PC-3 (cell line): ENCODE measurements around the gene ASB10. TPM values are rescaled to one million over a fixed set of nuclear protein-coding genes. Genes with fewer than 3 reads are reported as not detected.

ENCODE experiments used
- ATAC-seq: fragments of 200-7000 bp; cut with Tn5 transposase; 2 replicates; pipeline ENCODE4 v1.9.1; 2020; ENCODE audit warnings: mild to moderate bottlenecking, moderate library complexity
- Bru-seq: library from RNA; stranded (reverse); fragments of 400-500 nt; gene quantifications from one replicate; lab custom pipeline; 2021; lab: Mats Ljungman, UMichigan
- BruChase-seq, 2 experiments: library from RNA; stranded (reverse); fragments of 400-500 nt; gene quantifications; one replicate each; lab custom pipeline; 2021; lab: Mats Ljungman, UMichigan
- BruUV-seq: library from RNA; stranded (reverse); fragments of 400-500 nt; replicated peaks from 2 replicates; lab custom pipeline; 2021; lab: Mats Ljungman, UMichigan
- CTCF ChIA-PET: fragments of 300-600 bp; sonication (Branson Sonifier 250); formaldehyde crosslinking; loops from one replicate; lab custom pipeline; 2022; ENCODE audit warnings: antibody characterized with exemption; lab: Charles Lee
- POLR2A ChIA-PET: fragments of 300-600 bp; sonication (Branson Sonifier 250); formaldehyde crosslinking; loops from one replicate; lab custom pipeline; 2022; ENCODE audit warnings: antibody characterized with exemption; ENCODE audit not compliant: unreplicated experiment; lab: Charles Lee
- DNase-seq: peaks from one replicate; pipeline ENCODE4 v3.0.0-alpha.2; 2015
- H2AFZ ChIP-seq: fragments of 300-600 bp; sonication (generic); 2 replicates; pipeline ENCODE4 v1.6.0; 2016; ENCODE audit warnings: antibody characterized with exemption, low read length
- H3F3A ChIP-seq: fragments of 300-600 bp; sonication (generic); one replicate; pipeline ENCODE4 v1.6.0; 2017; ENCODE audit warnings: antibody characterized with exemption, low read length, control low read depth, mild to moderate bottlenecking; ENCODE audit not compliant: unreplicated experiment
- H3K27ac ChIP-seq: fragments of 300-600 bp; sonication (generic); 2 replicates; pipeline ENCODE4 v1.5.1; 2016; ENCODE audit warnings: mild to moderate bottlenecking, low read length
- H3K27me3 ChIP-seq: fragments of 300-600 bp; sonication (generic); 2 replicates; pipeline ENCODE4 v1.6.1; 2016; ENCODE audit warnings: low read length, mixed read lengths
- H3K36me3 ChIP-seq: fragments of 300-600 bp; sonication (generic); 2 replicates; pipeline ENCODE4 v1.6.1; 2016; ENCODE audit warnings: low read depth, mixed run types, low read length, mixed read lengths
- H3K4me1 ChIP-seq: fragments of 300-600 bp; sonication (generic); 2 replicates; pipeline ENCODE4 v1.5.1; 2016; ENCODE audit warnings: low read length; ENCODE audit not compliant: insufficient read depth
- H3K4me2 ChIP-seq: fragments of 300-600 bp; sonication (generic); 2 replicates; pipeline ENCODE4 v1.6.0; 2016; ENCODE audit warnings: low read length
- H3K4me3 ChIP-seq: fragments of 300-600 bp; sonication (generic); 2 replicates; pipeline ENCODE4 v1.5.1; 2016; ENCODE audit warnings: mild to moderate bottlenecking, low read length, mixed read lengths
- H3K79me2 ChIP-seq: fragments of 300-600 bp; sonication (generic); 2 replicates; pipeline ENCODE4 v1.6.1; 2017; ENCODE audit warnings: low read length, mixed read lengths
- H3K9ac ChIP-seq: fragments of 300-600 bp; sonication (generic); 2 replicates; pipeline ENCODE4 v1.6.0; 2016; ENCODE audit warnings: mild to moderate bottlenecking, low read length
- H3K9me2 ChIP-seq: fragments of 300-600 bp; sonication (generic); replicated peaks from 2 replicates; pipeline ENCODE4 v1.6.1; 2016; ENCODE audit warnings: mixed run types, low read length, mixed read lengths
- H3K9me3 ChIP-seq: fragments of 300-600 bp; sonication (generic); 2 replicates; pipeline ENCODE4 v1.6.1; 2016; ENCODE audit warnings: low read length, mixed read lengths
- H4K20me1 ChIP-seq: fragments of 300-600 bp; sonication (generic); 2 replicates; pipeline ENCODE4 v1.6.1; 2016; ENCODE audit warnings: low read length, mixed read lengths
- EZH2 ChIP-seq: fragments of 300-600 bp; sonication (generic); IDR thresholded peaks from one replicate; pipeline ENCODE4 v1.6.1; 2017; ENCODE audit warnings: antibody characterized with exemption, mild to moderate bottlenecking, low read length; ENCODE audit not compliant: unreplicated experiment
- EZH2phosphoT487 ChIP-seq: fragments of 300-600 bp; sonication (generic); IDR thresholded peaks from 2 replicates; pipeline ENCODE4 v1.6.1; 2018; ENCODE audit warnings: mild to moderate bottlenecking, antibody characterized with exemption, low read length, borderline replicate concordance
- intact Hi-C: fragments of 100-400 bp; cut with micrococcal nuclease; formaldehyde crosslinking; loops from 2 replicates; pipeline ENCODE4 v1.9.0; 2023
- long read RNA-seq: library from polyadenylated mRNA; unstranded; transcript quantifications from one replicate; pipeline ENCODE4 v2.0.0, GENCODE V29; 2021; ENCODE audit not compliant: unreplicated experiment
- total RNA-seq: library from RNA; depleted of rRNA; stranded (reverse); fragments of >200 nt; gene quantifications from 2 replicates; pipeline ENCODE4 v1.2.3, GENCODE V29; 2014; rRNA removed
- TF ChIP-seq, protein P1 (sequence below): fragments of 300-600 bp; sonication (generic); conservative IDR thresholded peaks from 2 replicates; pipeline ENCODE4 v1.5.1; 2017; ENCODE audit warnings: antibody characterized with exemption, low read depth, mild to moderate bottlenecking, low read length

ASB10 gene
- total RNA-seq = not detected in 2 replicates
- Bru-seq, nascent RNA = not detected
- BruChase-seq, experiment 1, labeled RNA remaining after a 6-hour chase = percentile 14 among the genes with signal in this experiment
- percentile 13 among the genes with signal in this experiment for BruChase-seq, experiment 2, labeled RNA remaining after a 2-hour chase
- long read RNA-seq = 0 reads

GRCh38 chr7:151186640-151187408 is at the start of gene ASB10:
Gene ASB10 (minus strand): TSS chr7:151187250. CDS start chr7:151187130, 120 bp downstream.
- H3K4me2 ChIP-seq = no peak within 1 kb of the TSS
- DNase-seq (no peak), ATAC-seq (no peak)
- no peaks in the 10 kb centered on the region for H3K79me2 ChIP-seq
- no peaks in the 10 kb centered on the region for H3K9me3 ChIP-seq
- H3K9me2 ChIP-seq = no peaks in the 10 kb centered on the region
- no peak within 1 kb of the TSS for H3K9ac ChIP-seq
- H3K27me3 ChIP-seq = peaks cover 40% of the 10 kb centered on the region
- ChIA-PET CTCF (no interaction called here), POLR2A (no interaction called here)
- H2AFZ ChIP-seq = no peak within 1 kb of the TSS
- BruUV-seq = no TSS peak
- intact Hi-C loops = no loop called here
- TF ChIP-seq EZH2phosphoT487 (no peak), EZH2 (no peak)
- TF ChIP-seq, protein P1, sequence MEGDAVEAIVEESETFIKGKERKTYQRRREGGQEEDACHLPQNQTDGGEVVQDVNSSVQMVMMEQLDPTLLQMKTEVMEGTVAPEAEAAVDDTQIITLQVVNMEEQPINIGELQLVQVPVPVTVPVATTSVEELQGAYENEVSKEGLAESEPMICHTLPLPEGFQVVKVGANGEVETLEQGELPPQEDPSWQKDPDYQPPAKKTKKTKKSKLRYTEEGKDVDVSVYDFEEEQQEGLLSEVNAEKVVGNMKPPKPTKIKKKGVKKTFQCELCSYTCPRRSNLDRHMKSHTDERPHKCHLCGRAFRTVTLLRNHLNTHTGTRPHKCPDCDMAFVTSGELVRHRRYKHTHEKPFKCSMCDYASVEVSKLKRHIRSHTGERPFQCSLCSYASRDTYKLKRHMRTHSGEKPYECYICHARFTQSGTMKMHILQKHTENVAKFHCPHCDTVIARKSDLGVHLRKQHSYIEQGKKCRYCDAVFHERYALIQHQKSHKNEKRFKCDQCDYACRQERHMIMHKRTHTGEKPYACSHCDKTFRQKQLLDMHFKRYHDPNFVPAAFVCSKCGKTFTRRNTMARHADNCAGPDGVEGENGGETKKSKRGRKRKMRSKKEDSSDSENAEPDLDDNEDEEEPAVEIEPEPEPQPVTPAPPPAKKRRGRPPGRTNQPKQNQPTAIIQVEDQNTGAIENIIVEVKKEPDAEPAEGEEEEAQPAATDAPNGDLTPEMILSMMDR = no peak
- H3F3A ChIP-seq = no peaks in the 10 kb centered on the region
- no peaks in the 10 kb centered on the region for H3K36me3 ChIP-seq
- H3K4me1 ChIP-seq = no peaks in the 10 kb centered on the region
- H3K27ac ChIP-seq = no peak within 1 kb of the TSS
- no peaks in the 10 kb centered on the region for H4K20me1 ChIP-seq
- H3K4me3 ChIP-seq = no peak within 1 kb of the TSS

GRCh38 chr7:151236406-151236805 is 49.4 kb upstream of the ASB10 start:
- BruUV-seq = no TSS peak
- Histone ChIP-seq H3K4me3 (no peak overlapping the region), H3K27me3 (no peaks in the 10 kb centered on the region), H3K27ac (no peak overlapping the region), H2AFZ (no peak overlapping the region), H3K9me3 (no peaks in the 10 kb centered on the region), H3K4me2 (no peak overlapping the region), H3K79me2 (peaks cover 47% of the 10 kb centered on the region), H3K9me2 (no peaks in the 10 kb centered on the region), H3K9ac (no peak overlapping the region), H4K20me1 (no peaks in the 10 kb centered on the region), H3F3A (no peaks in the 10 kb centered on the region), H3K36me3 (peaks cover 16% of the 10 kb centered on the region), H3K4me1 (peaks cover 16% of the 10 kb centered on the region)
- TF ChIP-seq, protein P1 = no peak
- TF ChIP-seq EZH2phosphoT487 = no peak
- TF ChIP-seq EZH2 = no peak
- no peak for ATAC-seq
- ChIA-PET CTCF (no interaction called here), POLR2A (no interaction called here)
- intact Hi-C loops = no loop called here
- no peak for DNase-seq
